ENCODE results near the gene HBG1.

The HBG1 gene

DNA sequence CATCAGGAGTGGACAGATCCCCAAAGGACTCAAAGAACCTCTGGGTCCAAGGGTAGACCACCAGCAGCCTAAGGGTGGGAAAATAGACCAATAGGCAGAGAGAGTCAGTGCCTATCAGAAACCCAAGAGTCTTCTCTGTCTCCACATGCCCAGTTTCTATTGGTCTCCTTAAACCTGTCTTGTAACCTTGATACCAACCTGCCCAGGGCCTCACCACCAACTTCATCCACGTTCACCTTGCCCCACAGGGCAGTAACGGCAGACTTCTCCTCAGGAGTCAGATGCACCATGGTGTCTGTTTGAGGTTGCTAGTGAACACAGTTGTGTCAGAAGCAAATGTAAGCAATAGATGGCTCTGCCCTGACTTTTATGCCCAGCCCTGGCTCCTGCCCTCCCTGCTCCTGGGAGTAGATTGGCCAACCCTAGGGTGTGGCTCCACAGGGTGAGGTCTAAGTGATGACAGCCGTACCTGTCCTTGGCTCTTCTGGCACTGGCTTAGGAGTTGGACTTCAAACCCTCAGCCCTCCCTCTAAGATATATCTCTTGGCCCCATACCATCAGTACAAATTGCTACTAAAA lies 22.8 kb downstream of the HBG1 start, which contains the start of gene HBB:
TSS of gene HBB (minus strand) at position 340 of the 579 bp plus-strand sequence. CDS start at position 290, 50 bp downstream.
- DNase-seq (ENCODE audit: low read depth) = no peak

- no peak for DNase-seq (ENCODE audit: low read depth)
These were observed 24.2 kb downstream of the HBG1 start for GRCh38 chr11:5225480-5225871.

DNA sequence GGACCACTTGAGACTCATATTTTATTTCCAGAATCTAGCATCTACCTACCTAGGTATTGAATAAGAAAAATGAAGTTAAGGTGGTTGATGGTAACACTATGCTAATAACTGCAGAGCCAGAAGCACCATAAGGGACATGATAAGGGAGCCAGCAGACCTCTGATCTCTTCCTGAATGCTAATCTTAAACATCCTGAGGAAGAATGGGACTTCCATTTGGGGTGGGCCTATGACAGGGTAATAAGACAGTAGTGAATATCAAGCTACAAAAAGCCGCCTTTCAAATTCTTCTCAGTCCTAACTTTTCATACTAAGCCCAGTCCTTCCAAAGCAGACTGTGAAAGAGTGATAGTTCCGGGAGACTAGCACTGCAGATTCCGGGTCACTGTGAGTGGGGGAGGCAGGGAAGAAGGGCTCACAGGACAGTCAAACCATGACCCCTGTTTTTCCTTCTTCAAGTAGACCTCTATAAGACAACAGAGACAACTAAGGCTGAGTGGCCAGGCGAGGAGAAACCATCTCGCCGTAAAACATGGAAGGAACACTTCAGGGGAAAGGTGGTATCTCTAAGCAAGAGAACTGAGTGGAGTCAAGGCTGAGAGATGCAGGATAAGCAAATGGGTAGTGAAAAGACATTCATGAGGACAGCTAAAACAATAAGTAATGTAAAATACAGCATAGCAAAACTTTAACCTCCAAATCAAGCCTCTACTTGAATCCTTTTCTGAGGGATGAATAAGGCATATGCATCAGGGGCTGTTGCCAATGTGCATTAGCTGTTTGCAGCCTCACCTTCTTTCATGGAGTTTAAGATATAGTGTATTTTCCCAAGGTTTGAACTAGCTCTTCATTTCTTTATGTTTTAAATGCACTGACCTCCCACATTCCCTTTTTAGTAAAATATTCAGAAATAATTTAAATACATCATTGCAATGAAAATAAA lies 24.8 kb downstream of the HBG1 start:
- no peak for DNase-seq (ENCODE audit: low read depth)

DNA sequence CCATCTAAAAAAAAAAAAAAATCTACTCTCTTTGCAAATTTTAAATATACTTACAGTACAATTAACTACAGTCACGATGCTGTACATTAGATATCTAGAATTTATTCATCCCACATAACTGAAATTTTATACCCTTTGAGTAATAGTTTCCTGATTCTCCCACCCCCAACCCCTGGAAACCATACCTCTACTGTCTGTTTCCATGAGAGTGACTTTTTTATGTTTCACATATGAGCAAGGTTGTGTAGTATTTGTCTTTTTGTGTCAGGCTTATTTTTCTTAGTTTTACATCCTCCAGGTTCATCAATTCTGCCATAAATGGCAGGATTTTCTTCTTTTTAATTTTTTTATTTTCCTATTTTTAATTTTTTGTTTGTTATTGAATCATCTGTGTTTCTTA lies 26.0 kb downstream of the HBG1 start:
- no peak for DNase-seq (ENCODE audit: low read depth)

DNA sequence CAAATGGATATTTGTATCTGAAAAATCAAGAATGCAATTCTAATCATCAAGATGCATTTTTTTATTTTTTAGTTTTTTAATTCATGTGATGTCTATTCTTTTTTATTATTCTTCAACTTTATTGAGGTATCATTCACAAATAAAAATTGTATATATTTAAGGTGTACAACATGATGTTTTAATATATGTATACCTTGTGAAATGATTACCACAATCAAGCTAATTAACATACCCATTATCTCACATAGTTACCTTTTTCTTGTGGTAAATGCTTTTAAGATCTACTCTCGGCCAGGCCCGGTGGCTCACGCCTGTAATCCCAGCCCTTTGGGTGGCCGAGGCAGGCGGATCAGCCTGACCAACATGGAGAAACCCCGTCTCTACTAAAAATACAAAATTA lies 26.5 kb downstream of the HBG1 start:
- DNase-seq (ENCODE audit: low read depth) = no peak

DNA sequence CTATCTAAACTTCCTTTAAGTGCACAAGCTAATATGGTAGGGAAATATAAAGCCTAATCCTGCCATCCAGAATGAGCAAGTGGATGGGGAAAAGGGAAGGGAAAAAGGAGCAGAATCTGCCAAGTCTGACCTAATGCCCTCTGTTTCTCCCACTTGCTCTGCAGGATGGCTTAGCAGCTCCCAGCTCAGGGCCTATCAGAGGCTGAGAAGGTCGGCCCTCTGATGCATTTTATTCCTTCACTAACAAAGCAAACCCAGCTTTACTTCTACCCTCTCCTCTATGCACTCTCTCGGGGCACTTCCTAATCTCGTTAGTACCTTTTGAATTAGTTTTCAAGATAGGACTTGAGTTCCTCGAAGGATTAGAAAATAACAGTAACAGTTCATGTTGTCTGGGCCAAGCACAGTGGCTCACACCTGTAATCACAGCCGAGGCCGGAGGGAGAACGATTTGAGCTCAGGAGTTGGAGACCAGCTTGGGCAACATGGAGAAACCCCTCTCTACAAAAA lies 39.2 kb downstream of the HBG1 start:
- DNase-seq (ENCODE audit: low read depth) = no peak

DNA sequence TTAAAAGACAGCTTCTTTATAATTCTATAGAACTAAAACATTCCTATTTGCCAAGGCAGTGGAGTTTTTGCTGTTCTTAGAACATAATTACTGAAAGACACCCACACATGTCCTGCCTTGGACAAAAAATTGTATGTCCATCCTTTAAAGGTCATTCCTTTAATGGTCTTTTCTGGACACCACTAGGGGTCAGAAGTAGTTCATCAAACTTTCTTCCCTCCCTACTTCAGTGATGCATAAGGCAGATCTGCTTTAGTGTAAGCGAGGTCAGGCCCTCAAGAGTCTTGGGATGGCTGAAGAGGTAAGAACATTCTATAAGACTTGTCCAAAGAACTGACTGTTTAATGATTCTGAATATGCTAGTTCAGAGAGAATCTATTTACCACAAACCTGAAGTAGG lies 44.9 kb downstream of the HBG1 start:
- DNase-seq (ENCODE audit: low read depth) = no peak

- DNase-seq (ENCODE audit: low read depth) = no peak
These were observed 46.3 kb downstream of the HBG1 start for GRCh38 chr11:5203366-5203765.

DNA sequence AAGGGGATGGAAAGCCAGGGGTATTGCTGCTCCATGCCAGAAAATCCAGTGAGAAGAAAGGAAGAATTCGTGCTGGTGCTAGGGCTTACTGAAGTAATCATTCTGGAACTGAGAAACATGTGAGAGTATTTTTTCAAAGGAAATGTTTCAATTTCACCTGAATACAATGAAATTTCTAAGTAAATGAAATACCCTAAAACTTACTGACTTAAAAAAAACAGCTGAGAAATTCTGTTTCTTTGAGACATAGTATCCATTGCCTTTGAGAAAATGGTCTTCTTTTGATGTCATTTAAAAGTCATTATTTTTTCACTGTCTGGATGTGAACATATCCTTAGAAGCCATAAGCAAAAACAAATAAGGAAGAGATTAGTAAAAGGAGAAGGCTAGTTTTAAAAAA lies 49.1 kb downstream of the HBG1 start, which contains the start of gene OR51V1:
TSS of gene OR51V1 (minus strand) at position 101 of the 400 bp plus-strand sequence. CDS start at position 101, 0 bp downstream.
- DNase-seq (ENCODE audit: low read depth) = no peak

- no peak for DNase-seq (ENCODE audit: low read depth)
These were observed 51.4 kb downstream of the HBG1 start for GRCh38 chr11:5198285-5198684.

Measured in activated T-cell treated with anti-CD3 and anti-CD28 coated beads for 48 hours (primary cell).